HG03175 (cell line): Measurements from ENCODE around the gene TUBA1C.
"Not testable (repeated sequence)": the region's sequence is repeated elsewhere in the genome, so short reads cannot be mapped to it uniquely, and the experiment has no call there.

Source experiments
- ATAC-seq: cut with Tn5 transposase; IDR thresholded peaks from one replicate; pipeline ENCODE4 v1.9.1; 2021; ENCODE audit warnings: mild to moderate bottlenecking, moderate library complexity; ENCODE audit not compliant: unreplicated experiment

TUBA1C gene

GRCh38 chr12:49255456-49255855, 9.4 kb upstream of the TUBA1C start:
- ATAC-seq: not testable (repeated sequence)

- ATAC-seq: no peak
These were observed 8.8 kb upstream of the TUBA1C start for GRCh38 chr12:49255857-49256637.

GRCh38 chr12:49257508-49258184, 7.2 kb upstream of the TUBA1C start:
- ATAC-seq: not testable (repeated sequence)

GRCh38 chr12:49259452-49259851, 5.4 kb upstream of the TUBA1C start:
- ATAC-seq: no peak

- no peak for ATAC-seq
These were observed 4.7 kb upstream of the TUBA1C start for GRCh38 chr12:49260166-49260565.

GRCh38 chr12:49260571-49261363, 4.1 kb upstream of the TUBA1C start:
- ATAC-seq: no peak

GRCh38 chr12:49261721-49262120, 3.2 kb upstream of the TUBA1C start:
- no peak for ATAC-seq

- ATAC-seq: no peak
These were observed 1.5 kb upstream of the TUBA1C start for GRCh38 chr12:49263400-49263763.

- ATAC-seq: peak; percentile 12
These were observed 413 bp upstream of the TUBA1C start for GRCh38 chr12:49264466-49264872.

GRCh38 chr12:49269191-49269590, 4.3 kb downstream of the TUBA1C start:
- not testable (repeated sequence) for ATAC-seq

- no peak for ATAC-seq
These were observed 8.2 kb downstream of the TUBA1C start for GRCh38 chr12:49272790-49273725.

- ATAC-seq: no peak
These were observed 9.0 kb downstream of the TUBA1C start for GRCh38 chr12:49273726-49274395.

- ATAC-seq: no peak
These were observed 9.7 kb downstream of the TUBA1C start for GRCh38 chr12:49274396-49275069.

GRCh38 chr12:49276304-49277290, 11.7 kb downstream of the TUBA1C start:
- no peak for ATAC-seq

GRCh38 chr12:49277466-49277865, 12.6 kb downstream of the TUBA1C start:
- ATAC-seq: no peak

- no peak for ATAC-seq
These were observed 14.9 kb downstream of the TUBA1C start for GRCh38 chr12:49279706-49280159.

GRCh38 chr12:49280545-49280944, 15.7 kb downstream of the TUBA1C start:
- ATAC-seq: not testable (repeated sequence)

- ATAC-seq: no peak
These were observed 17.4 kb downstream of the TUBA1C start for GRCh38 chr12:49282302-49282701.
